ENCODE results near the gene RAB3IP.
"Not testable (repeated sequence)": the region's sequence is repeated elsewhere in the genome, so short reads cannot be mapped to it uniquely, and the experiment has no call there.

The RAB3IP gene

GRCh38 chr12:69834576-69834975, 95.9 kb downstream of the RAB3IP start:
- no peak for DNase-seq (ENCODE audit: low read depth in 2 of 2)

- no peak for DNase-seq (ENCODE audit: low read depth in 2 of 2)
Measured at GRCh38 chr12:69835081-69835480, 96.4 kb downstream of the RAB3IP start.

GRCh38 chr12:69836015-69836414, 97.4 kb downstream of the RAB3IP start:
- no peak for DNase-seq (ENCODE audit: low read depth in 2 of 2)

GRCh38 chr12:69837191-69837590, 98.5 kb downstream of the RAB3IP start:
- DNase-seq (ENCODE audit: low read depth in 2 of 2): no peak

- DNase-seq (ENCODE audit: low read depth in 2 of 2): no peak
Measured at GRCh38 chr12:69837657-69838415, 99.2 kb downstream of the RAB3IP start.

GRCh38 chr12:69840727-69841126, 102.1 kb downstream of the RAB3IP start:
- DNase-seq (ENCODE audit: low read depth in 2 of 2): no peak

- no peak for DNase-seq (ENCODE audit: low read depth in 2 of 2)
Measured at GRCh38 chr12:69843608-69844007, 104.9 kb downstream of the RAB3IP start.

- no peak for DNase-seq (ENCODE audit: low read depth in 2 of 2)
Measured at GRCh38 chr12:69844416-69844815, 105.8 kb downstream of the RAB3IP start.

- DNase-seq (ENCODE audit: low read depth in 2 of 2): no peak
Measured at GRCh38 chr12:69844836-69845235, 106.2 kb downstream of the RAB3IP start.

- DNase-seq (ENCODE audit: low read depth in 2 of 2): no peak
Measured at GRCh38 chr12:69846976-69847375, 108.3 kb downstream of the RAB3IP start.

- DNase-seq (ENCODE audit: low read depth in 2 of 2): no peak
Measured at GRCh38 chr12:69851976-69852375, 113.3 kb downstream of the RAB3IP start.

- DNase-seq (ENCODE audit: low read depth in 2 of 2): not testable (repeated sequence)
Measured at GRCh38 chr12:69853176-69853961, 114.7 kb downstream of the RAB3IP start.

- no peak for DNase-seq (ENCODE audit: low read depth in 2 of 2)
Measured at GRCh38 chr12:69866698-69867097, 128.0 kb downstream of the RAB3IP start.

GRCh38 chr12:69868695-69869094, 130.0 kb downstream of the RAB3IP start:
- DNase-seq (ENCODE audit: low read depth in 2 of 2): no peak

- DNase-seq (ENCODE audit: low read depth in 2 of 2): no peak
Measured at GRCh38 chr12:69872804-69873203, 134.1 kb downstream of the RAB3IP start.
